HEK293 (cell line): ENCODE data around the gene COMMD8.

Source experiments
- BCL6B ChIP-seq: fragments of 450-650 bp; formaldehyde crosslinking; IDR thresholded peaks from 2 replicates; pipeline ENCODE4 v1.5.1; 2017; ENCODE audit warnings: missing biosample characterization, missing genetic modification characterization
- EGR2 ChIP-seq: fragments of 450-650 bp; formaldehyde crosslinking; IDR thresholded peaks from 2 replicates; pipeline ENCODE4 v1.5.1; 2016; ENCODE audit warnings: low read depth, missing biosample characterization, missing genetic modification characterization
- FEZF1 ChIP-seq: fragments of 450-650 bp; formaldehyde crosslinking; IDR thresholded peaks from 2 replicates; pipeline ENCODE4 v1.5.1; 2016; ENCODE audit warnings: missing biosample characterization, missing genetic modification characterization
- GLI2 ChIP-seq: fragments of 450-650 bp; formaldehyde crosslinking; IDR thresholded peaks from 2 replicates; pipeline ENCODE4; 2017; ENCODE audit warnings: missing biosample characterization, missing genetic modification characterization, low read depth, borderline replicate concordance
- INSM2 ChIP-seq: fragments of 450-650 bp; formaldehyde crosslinking; IDR thresholded peaks from 2 replicates; pipeline ENCODE4 v1.5.1; 2016; ENCODE audit warnings: missing biosample characterization, missing genetic modification characterization
- KLF10 ChIP-seq: fragments of 450-650 bp; IDR thresholded peaks from 2 replicates; pipeline ENCODE4 v1.5.1; 2018; ENCODE audit warnings: missing biosample characterization, mild to moderate bottlenecking, missing genetic modification characterization
- KLF17 ChIP-seq: fragments of 450-650 bp; formaldehyde crosslinking; IDR thresholded peaks from 2 replicates; pipeline ENCODE4 v1.5.1; 2016; ENCODE audit warnings: missing biosample characterization, missing genetic modification characterization
- PATZ1 ChIP-seq: fragments of 450-650 bp; formaldehyde crosslinking; IDR thresholded peaks from 2 replicates; pipeline ENCODE4 v1.5.1; 2016; ENCODE audit warnings: missing biosample characterization, missing genetic modification characterization
- SP2 ChIP-seq: fragments of 450-650 bp; formaldehyde crosslinking; IDR thresholded peaks from 2 replicates; pipeline ENCODE4 v1.5.1; 2016; ENCODE audit warnings: missing biosample characterization, missing genetic modification characterization
- WT1 ChIP-seq: fragments of 450-650 bp; formaldehyde crosslinking; IDR thresholded peaks from 2 replicates; pipeline ENCODE4 v1.5.1; 2016; ENCODE audit warnings: missing biosample characterization, missing genetic modification characterization
- ZNF132 ChIP-seq: fragments of 450-650 bp; formaldehyde crosslinking; IDR thresholded peaks from 2 replicates; pipeline ENCODE4 v1.5.1; 2017; ENCODE audit warnings: missing biosample characterization, missing genetic modification characterization, borderline replicate concordance
- ZNF202 ChIP-seq: fragments of 450-650 bp; formaldehyde crosslinking; IDR thresholded peaks from 2 replicates; pipeline ENCODE4 v1.5.1; 2016; ENCODE audit warnings: missing biosample characterization, missing genetic modification characterization, borderline replicate concordance
- ZNF23 ChIP-seq: fragments of 450-650 bp; formaldehyde crosslinking; IDR thresholded peaks from 2 replicates; pipeline ENCODE4 v1.5.1; 2016; ENCODE audit warnings: missing biosample characterization, missing genetic modification characterization, borderline replicate concordance
- ZNF248 ChIP-seq: fragments of 450-650 bp; formaldehyde crosslinking; IDR thresholded peaks from 2 replicates; pipeline ENCODE4 v1.5.1; 2017; ENCODE audit warnings: missing biosample characterization, missing genetic modification characterization
- ZNF302 ChIP-seq: fragments of 450-650 bp; formaldehyde crosslinking; IDR thresholded peaks from 2 replicates; pipeline ENCODE4 v1.5.1; 2016; ENCODE audit warnings: missing biosample characterization, missing genetic modification characterization, low read depth
- ZNF394 ChIP-seq: fragments of 450-650 bp; formaldehyde crosslinking; IDR thresholded peaks from 2 replicates; pipeline ENCODE4 v1.5.1; 2016; ENCODE audit warnings: missing biosample characterization, missing genetic modification characterization, mild to moderate bottlenecking, moderate library complexity, borderline replicate concordance
- ZNF514 ChIP-seq: fragments of 450-650 bp; formaldehyde crosslinking; IDR thresholded peaks from 2 replicates; pipeline ENCODE4 v1.5.1; 2016; ENCODE audit warnings: missing biosample characterization, missing genetic modification characterization
- ZNF518A ChIP-seq: fragments of 450-650 bp; formaldehyde crosslinking; conservative IDR thresholded peaks from 2 replicates; pipeline ENCODE4 v1.5.1; 2016; ENCODE audit warnings: low read depth, missing biosample characterization, missing genetic modification characterization
- ZNF555 ChIP-seq: fragments of 450-650 bp; formaldehyde crosslinking; conservative IDR thresholded peaks from 2 replicates; pipeline ENCODE4 v1.5.1; 2017; ENCODE audit warnings: missing biosample characterization, mild to moderate bottlenecking, missing genetic modification characterization, inconsistent platforms
- ZNF558 ChIP-seq: fragments of 450-650 bp; formaldehyde crosslinking; IDR thresholded peaks from 2 replicates; pipeline ENCODE4 v1.5.1; 2016; ENCODE audit warnings: missing biosample characterization, missing genetic modification characterization
- ZNF626 ChIP-seq: fragments of 450-650 bp; sonication (Bioruptor Pico); formaldehyde crosslinking; IDR thresholded peaks from 2 replicates; pipeline ENCODE4 v1.5.1; 2018; ENCODE audit warnings: missing biosample characterization, missing genetic modification characterization, inconsistent platforms
- ZNF677 ChIP-seq: fragments of 450-650 bp; IDR thresholded peaks from 2 replicates; pipeline ENCODE4 v1.5.0; 2018; ENCODE audit warnings: missing biosample characterization, mild to moderate bottlenecking, missing genetic modification characterization, moderate library complexity
- ZNF747 ChIP-seq: fragments of 450-650 bp; formaldehyde crosslinking; IDR thresholded peaks from 2 replicates; pipeline ENCODE4 v1.5.1; 2016; ENCODE audit warnings: missing biosample characterization, missing genetic modification characterization
- ZNF792 ChIP-seq: fragments of 450-650 bp; formaldehyde crosslinking; IDR thresholded peaks from 2 replicates; pipeline ENCODE4 v1.5.1; 2016; ENCODE audit warnings: missing biosample characterization, missing genetic modification characterization
- ZNF830 ChIP-seq: fragments of 450-650 bp; IDR thresholded peaks from 2 replicates; pipeline ENCODE4 v1.5.0; 2018; ENCODE audit warnings: missing biosample characterization, missing genetic modification characterization, low read depth, mild to moderate bottlenecking, moderate library complexity
- ZNF837 ChIP-seq: fragments of 450-650 bp; formaldehyde crosslinking; IDR thresholded peaks from 2 replicates; pipeline ENCODE4 v1.5.1; 2016; ENCODE audit warnings: missing biosample characterization, missing genetic modification characterization
- ZSCAN18 ChIP-seq: fragments of 450-650 bp; formaldehyde crosslinking; IDR thresholded peaks from 2 replicates; pipeline ENCODE4 v1.5.1; 2016; ENCODE audit warnings: missing biosample characterization, missing genetic modification characterization

Gene COMMD8

GRCh38 chr4:47485047-47485692, 21.7 kb upstream of the COMMD8 start, which contains the start of gene ATP10D (continued):
- TF ChIP-seq ZNF518A (tag by site-specific recombination) = no peak
- no peak for TF ChIP-seq INSM2 (tag by site-specific recombination)
- no peak for TF ChIP-seq ZNF792
- TF ChIP-seq ZNF302 (tag by site-specific recombination) = no peak
- no peak for TF ChIP-seq ZNF23 (tag by site-specific recombination)
- TF ChIP-seq SP2 (tag by site-specific recombination) = peak; percentile 60
- TF ChIP-seq ZNF747 = no peak
- TF ChIP-seq BCL6B = no peak
- TF ChIP-seq ZNF132 (tag by site-specific recombination) = no peak
- no peak for TF ChIP-seq ZNF558
- TF ChIP-seq KLF17 (tag by site-specific recombination) = 0 out of 2 replicates have a peak, but pooled peaks have one; percentile 40
- no peak for TF ChIP-seq KLF10 (tag by site-specific recombination)
- TF ChIP-seq ZNF514 (tag by site-specific recombination) = no peak
- TF ChIP-seq PATZ1 = 0 out of 2 replicates have a peak, but pooled peaks have one; percentile 36
- no peak for TF ChIP-seq ZNF626 (tag by site-specific recombination)
- no peak for TF ChIP-seq ZNF677 (tag by site-specific recombination)
- TF ChIP-seq ZNF394 = 0 out of 2 replicates have a peak, but pooled peaks have one; percentile 35
- TF ChIP-seq ZNF830 (tag by site-specific recombination) = no peak
- TF ChIP-seq ZNF248 (tag by site-specific recombination) = no peak
- TF ChIP-seq WT1 = no peak
- no peak for TF ChIP-seq ZNF202 (tag by site-specific recombination)
- no peak for TF ChIP-seq ZNF555 (tag by site-specific recombination)
- no peak for TF ChIP-seq ZSCAN18 (tag by site-specific recombination)
- no peak for TF ChIP-seq FEZF1
- TF ChIP-seq ZNF837 (tag by site-specific recombination) = no peak
- no peak for TF ChIP-seq GLI2 (tag by site-specific recombination)
- TF ChIP-seq EGR2 (tag by site-specific recombination) = peak; percentile 50
